ENCODE results near the gene HIPK3.

HIPK3 gene

GRCh38 chr11:33387581-33387980, 130.4 kb downstream of the HIPK3 start:
- DNase-seq (ENCODE audit: low read depth, low spot score), result no peak

GRCh38 chr11:33387996-33388395, 130.8 kb downstream of the HIPK3 start:
- no peak for DNase-seq (ENCODE audit: low read depth, low spot score)

More at GRCh38 chr11:33387581-33387980, 130.4 kb downstream of the HIPK3 start:
- H3K27ac ChIP-seq, result no peak overlapping the region

DNA sequence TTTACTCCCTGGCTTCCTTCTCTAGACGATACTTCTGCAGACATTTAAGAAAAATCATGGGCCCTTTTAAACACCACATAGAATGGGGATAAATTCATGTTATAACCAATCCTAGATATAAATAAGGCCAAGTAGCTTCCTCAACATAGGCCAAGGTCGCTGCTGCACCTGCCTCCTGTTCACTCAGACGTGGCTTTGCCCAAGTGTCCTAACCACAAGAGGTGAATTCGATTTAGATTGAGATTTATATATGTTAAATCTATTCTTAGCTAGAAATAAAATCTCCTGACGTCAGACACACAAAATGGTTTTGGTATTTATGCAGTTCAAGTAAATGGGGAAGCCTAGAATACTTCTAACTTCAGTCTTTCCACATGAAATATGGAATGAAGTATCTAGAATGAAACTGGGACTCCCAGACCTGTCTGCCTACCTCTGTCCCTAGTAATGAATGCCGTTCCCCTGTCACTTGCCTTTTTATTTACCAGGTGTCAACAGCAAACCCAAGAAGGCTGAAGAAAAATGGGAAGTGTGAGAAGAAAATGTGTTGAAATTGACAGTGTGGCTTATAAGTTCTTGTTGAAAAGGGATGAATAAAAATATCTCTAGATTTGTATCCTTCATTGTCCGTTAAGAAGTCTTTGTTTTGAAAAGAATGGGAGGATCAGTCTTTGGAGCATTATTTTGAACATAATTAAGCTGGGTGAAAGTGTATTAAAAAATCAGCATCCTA, 131.8 kb downstream of the HIPK3 start:
- no peak for DNase-seq (ENCODE audit: low read depth, low spot score)

More at GRCh38 chr11:33387996-33388395, 130.8 kb downstream of the HIPK3 start:
- H3K27ac ChIP-seq, result no peak overlapping the region

GRCh38 chr11:33389635-33390034, 132.5 kb downstream of the HIPK3 start:
- DNase-seq (ENCODE audit: low read depth, low spot score), result no peak
- no peak overlapping the region for H3K27ac ChIP-seq

More for the DNA sequence above, 131.8 kb downstream of the HIPK3 start:
- H3K27ac ChIP-seq, result no peak overlapping the region

GRCh38 chr11:33390944-33391892, 134.0 kb downstream of the HIPK3 start:
- no peak overlapping the region for H3K27ac ChIP-seq
- no peak for DNase-seq (ENCODE audit: low read depth, low spot score)

- DNase-seq (ENCODE audit: low read depth, low spot score), result no peak
- H3K27ac ChIP-seq, result no peak overlapping the region
Observed at GRCh38 chr11:33391893-33392251, 134.7 kb downstream of the HIPK3 start.

GRCh38 chr11:33394431-33395109, 137.4 kb downstream of the HIPK3 start:
- no peak for DNase-seq (ENCODE audit: low read depth, low spot score)
- H3K27ac ChIP-seq, result no peak overlapping the region

DNA sequence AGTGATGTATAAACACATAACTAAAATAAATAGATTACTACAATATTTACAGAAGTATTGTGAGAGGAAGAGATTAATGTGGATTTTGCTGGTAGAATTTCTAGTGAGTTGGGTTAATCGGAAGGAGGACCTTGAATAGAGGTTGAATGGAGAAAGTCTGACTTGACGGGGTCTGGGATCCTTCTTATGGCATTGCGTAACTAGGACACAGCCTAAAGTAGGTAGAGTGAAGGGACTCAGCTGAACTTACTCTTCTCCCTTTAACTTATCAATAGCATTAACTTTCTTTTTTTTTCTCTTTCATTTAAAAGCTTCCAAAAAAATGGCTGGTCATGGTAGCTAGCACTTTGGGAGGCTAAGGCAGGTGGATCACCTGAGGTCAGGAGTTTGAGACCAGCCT, 139.2 kb downstream of the HIPK3 start:
- no peak overlapping the region for H3K27ac ChIP-seq
- DNase-seq (ENCODE audit: low read depth, low spot score), result no peak

DNA sequence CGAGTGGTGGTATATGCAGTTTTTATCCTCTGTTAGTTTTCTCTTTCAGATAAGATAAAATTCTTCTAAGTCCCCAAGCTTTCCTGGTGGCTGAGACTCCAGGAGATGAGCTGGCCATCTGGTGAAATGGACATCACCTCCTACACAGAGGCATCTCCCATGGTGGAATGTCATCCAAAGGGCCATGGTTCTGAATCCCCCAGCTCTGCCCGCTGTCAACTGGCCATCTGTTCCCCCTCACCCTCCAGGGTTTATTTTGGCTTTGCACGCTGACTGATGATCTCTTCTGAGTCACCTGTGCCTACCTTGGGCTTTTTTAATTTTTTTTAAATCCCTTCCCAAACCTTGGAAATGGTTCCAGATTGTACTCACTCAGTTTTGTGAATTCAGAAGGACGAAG, 142.2 kb downstream of the HIPK3 start:
- no peak for DNase-seq (ENCODE audit: low read depth, low spot score)
- no peak overlapping the region for H3K27ac ChIP-seq

- DNase-seq (ENCODE audit: low read depth, low spot score), result no peak
- H3K27ac ChIP-seq, result no peak overlapping the region
Observed at GRCh38 chr11:33402066-33402465, 144.9 kb downstream of the HIPK3 start.

DNA sequence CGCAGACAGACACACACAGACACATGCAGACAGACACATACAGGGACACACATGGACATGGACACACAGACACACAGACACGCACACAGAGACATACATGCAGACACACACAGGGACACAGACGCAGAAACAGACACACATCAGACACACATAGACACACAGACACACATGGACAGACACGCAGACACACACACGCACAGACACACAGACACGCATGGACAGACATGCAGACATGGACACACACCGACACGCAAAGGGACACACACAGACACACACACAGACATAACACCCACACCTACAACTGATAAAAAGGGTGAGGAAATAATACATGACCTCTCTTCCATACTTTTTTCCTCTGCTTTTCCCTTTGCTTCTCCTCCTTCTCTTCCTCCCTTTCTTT, 146.2 kb downstream of the HIPK3 start:
- H3K27ac ChIP-seq, result no peak overlapping the region
- DNase-seq (ENCODE audit: low read depth, low spot score), result no peak

GRCh38 chr11:33405834-33406602, 148.8 kb downstream of the HIPK3 start:
- H3K27ac ChIP-seq, result no peak overlapping the region
- DNase-seq (ENCODE audit: low read depth, low spot score), result no peak
